ENCODE measurements around the gene AASS.
"Not testable (repeated sequence)": the region's sequence is repeated elsewhere in the genome, so short reads cannot be mapped to it uniquely, and the experiment has no call there.

The AASS gene

DNA sequence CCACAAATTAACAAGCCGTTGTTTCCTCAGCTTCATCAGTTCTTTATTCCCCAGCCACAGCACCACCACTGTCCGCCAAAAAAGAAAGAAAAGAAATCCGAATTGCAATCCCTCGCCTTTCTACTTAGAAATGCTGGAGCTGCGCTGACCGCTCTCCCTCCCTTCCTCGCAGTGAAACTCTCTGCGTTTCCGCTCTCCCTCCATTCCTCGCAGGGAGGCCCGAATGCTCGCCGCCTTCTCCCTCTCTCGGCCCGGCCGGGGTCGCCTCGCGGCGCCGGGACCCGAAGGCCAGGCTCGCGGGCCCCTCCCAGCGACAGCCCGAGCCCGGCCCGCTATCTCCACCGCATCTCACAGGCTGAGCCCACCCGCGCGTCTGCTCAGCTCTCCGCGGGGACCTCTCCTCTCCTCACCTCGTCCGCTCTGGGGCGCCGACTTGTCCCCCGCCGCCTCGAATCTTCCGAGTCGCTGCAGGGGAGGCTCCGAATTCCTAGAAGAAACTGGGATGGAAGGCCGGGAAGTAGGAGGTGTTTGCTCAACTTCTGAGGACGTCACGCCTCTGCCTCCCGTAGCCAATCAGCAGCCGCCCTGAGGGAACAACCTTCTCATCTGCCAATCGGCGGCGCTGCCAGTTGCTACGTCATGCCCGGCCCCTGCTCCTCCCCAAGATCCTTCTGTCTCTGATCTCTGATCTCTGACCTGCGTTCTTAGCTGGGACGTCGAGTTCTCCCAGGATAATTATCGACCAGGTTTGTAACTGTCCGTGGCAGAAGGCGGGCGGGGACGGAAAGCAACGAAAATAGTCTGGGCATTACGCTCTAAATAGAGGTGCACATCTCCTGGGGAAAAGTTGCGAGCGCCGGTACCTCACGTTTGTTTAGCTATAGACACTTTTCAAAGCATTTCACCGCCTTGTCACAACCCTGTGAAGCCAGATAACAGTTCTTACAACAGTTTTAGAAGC is at the start of gene AASS:
TSS of gene AASS (minus strand) at position 499 of the 961 bp plus-strand sequence. CDS start 10,523 bp downstream, outside the sequence.
- Mint-ChIP-seq H3K4me1 (peaks cover 10% of the 10 kb centered on the region), H3K9me3 (peaks cover 3% of the 10 kb centered on the region), H3K27ac (ENCODE audit: low read depth) (peak within 1 kb of the TSS; percentile 91), H3K36me3 (ENCODE audit: insufficient read depth) (peaks cover 6% of the 10 kb centered on the region), H3K27me3 (peaks cover 38% of the 10 kb centered on the region), H3K4me3 (peak within 1 kb of the TSS; percentile 94)
- DNase-seq (ENCODE audit: low spot score in 2 of 2) (peak; percentile 38 to 39), ATAC-seq (replicated peaks; ENCODE audit: extremely low read depth, poor library complexity, severe bottlenecking) (peak; percentile 79)

DNA sequence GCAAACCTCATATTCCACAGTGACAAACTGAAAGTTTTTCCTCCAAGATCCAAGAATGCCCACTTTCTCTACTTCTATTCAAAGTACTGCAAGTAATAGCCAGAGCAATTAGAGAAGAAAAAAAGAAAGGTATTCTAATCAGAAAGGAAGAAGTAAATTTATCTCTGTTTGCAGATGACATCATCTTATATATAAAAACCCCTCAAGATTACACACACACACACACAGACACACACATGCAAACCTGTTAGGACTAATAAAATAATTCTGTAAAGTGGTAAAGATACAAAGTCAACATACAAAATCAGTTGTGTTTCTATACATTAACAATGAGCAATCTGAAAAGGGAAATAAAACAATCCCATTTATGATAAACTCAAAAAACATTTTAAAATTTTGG is 44.7 kb upstream of the AASS start:
- no peak for DNase-seq (ENCODE audit: low spot score in 2 of 2)
- Mint-ChIP-seq H3K4me1 (no peaks in the 10 kb centered on the region), H3K9me3 (peaks cover 25% of the 10 kb centered on the region), H3K27ac (ENCODE audit: low read depth) (no peak overlapping the region), H3K36me3 (ENCODE audit: insufficient read depth) (no peaks in the 10 kb centered on the region), H3K27me3 (no peaks in the 10 kb centered on the region), H3K4me3 (no peak overlapping the region)
- ATAC-seq (replicated peaks; ENCODE audit: extremely low read depth, poor library complexity, severe bottlenecking) = no peak

DNA sequence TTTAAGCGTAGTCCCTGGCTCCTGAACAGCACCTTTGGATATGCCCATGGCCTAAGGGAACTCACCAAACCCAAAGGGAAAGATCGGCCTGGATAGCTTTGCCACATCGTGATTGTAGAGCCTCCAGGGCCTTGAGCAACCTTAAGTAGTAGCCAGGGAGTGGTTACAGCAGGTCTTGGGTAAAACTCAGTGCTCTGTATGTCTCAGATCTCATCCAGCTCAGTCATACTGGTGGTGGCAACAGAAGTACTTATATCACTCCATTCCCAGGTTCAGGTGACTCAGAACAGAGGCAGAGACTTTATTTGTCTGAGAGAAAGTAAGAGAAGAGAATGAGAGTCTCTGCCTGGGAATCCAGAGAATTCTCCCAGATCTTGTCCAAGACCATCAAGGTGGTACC is 39.1 kb upstream of the AASS start:
- ATAC-seq (replicated peaks; ENCODE audit: extremely low read depth, poor library complexity, severe bottlenecking) (no peak), DNase-seq (ENCODE audit: low spot score in 2 of 2) (no peak)
- Mint-ChIP-seq H3K36me3 (ENCODE audit: insufficient read depth) (no peaks in the 10 kb centered on the region), H3K9me3 (peaks cover 25% of the 10 kb centered on the region), H3K27ac (ENCODE audit: low read depth) (no peak overlapping the region), H3K4me3 (no peak overlapping the region), H3K4me1 (no peaks in the 10 kb centered on the region), H3K27me3 (no peaks in the 10 kb centered on the region)

DNA sequence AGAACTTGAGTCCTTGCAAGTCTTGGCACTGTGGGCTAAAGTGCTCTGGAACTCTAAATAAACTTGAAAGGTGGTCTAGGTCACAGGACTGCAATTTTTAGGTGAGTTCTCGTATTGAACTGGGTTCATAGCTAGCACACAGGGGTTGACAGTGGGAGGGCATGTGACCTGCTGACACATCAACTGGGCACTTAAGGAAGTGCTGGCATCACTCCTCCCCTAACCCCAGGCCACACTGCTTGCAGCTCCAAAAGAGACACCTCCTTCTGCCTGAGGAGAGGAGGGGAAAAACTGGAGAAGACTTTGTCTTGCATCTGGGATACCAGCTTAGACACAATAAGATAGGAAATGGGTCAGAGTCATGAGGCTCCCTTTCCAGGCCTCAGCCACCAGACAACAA is 38.0 kb upstream of the AASS start:
- Mint-ChIP-seq H3K27me3 (no peaks in the 10 kb centered on the region), H3K9me3 (peaks cover 25% of the 10 kb centered on the region), H3K4me3 (no peak overlapping the region), H3K36me3 (ENCODE audit: insufficient read depth) (no peaks in the 10 kb centered on the region), H3K4me1 (no peaks in the 10 kb centered on the region), H3K27ac (ENCODE audit: low read depth) (no peak overlapping the region)
- ATAC-seq (replicated peaks; ENCODE audit: extremely low read depth, poor library complexity, severe bottlenecking) = no peak
- DNase-seq (ENCODE audit: low spot score in 2 of 2) = no peak

DNA sequence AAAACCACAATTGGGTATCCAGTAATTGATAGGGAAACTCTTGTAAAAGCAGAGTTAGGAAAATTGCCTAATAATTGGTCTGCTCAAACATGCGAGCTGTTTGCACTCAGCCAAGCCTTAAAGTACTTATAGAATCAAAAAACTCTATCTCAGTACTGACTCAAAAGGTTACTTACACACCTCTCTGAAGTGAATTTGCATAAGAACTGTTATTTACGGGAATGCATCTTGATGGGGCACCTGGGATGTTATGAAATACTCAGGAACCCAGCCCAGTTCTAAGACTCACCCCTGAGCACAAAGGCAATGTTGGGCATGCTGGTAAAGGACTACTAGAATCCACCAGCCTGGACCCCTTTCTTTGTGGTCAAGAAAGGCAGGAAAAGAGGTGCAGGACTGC is 28.1 kb upstream of the AASS start:
- not testable (repeated sequence) for H3K4me1 Mint-ChIP-seq; ATAC-seq (replicated peaks; ENCODE audit: extremely low read depth, poor library complexity, severe bottlenecking); H3K27me3 Mint-ChIP-seq; H3K36me3 Mint-ChIP-seq (ENCODE audit: insufficient read depth); H3K4me3 Mint-ChIP-seq; H3K27ac Mint-ChIP-seq (ENCODE audit: low read depth); H3K9me3 Mint-ChIP-seq; DNase-seq (ENCODE audit: low spot score in 2 of 2)

DNA sequence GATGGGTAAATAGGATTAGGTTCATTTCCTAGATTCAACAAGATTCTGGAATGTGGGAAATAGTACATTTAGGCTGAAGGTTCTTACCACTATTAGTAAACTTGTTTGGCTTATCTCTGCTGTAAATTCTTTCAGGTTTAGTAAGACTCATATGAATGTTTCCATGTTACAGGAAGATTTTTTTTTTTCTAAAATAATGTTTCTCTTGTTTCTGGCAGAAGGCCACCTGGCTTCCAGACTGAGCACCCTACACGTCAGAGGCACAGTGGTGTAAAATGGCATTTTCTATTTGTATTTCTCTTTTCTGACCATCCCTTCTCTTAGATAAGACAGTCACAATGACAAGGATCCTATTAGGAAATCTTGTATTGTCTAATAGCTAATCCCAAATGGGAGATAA is 22.7 kb upstream of the AASS start:
- H3K36me3 Mint-ChIP-seq (ENCODE audit: insufficient read depth) = no peaks in the 10 kb centered on the region
- no peak for ATAC-seq (replicated peaks; ENCODE audit: extremely low read depth, poor library complexity, severe bottlenecking)
- H3K4me1 Mint-ChIP-seq = no peaks in the 10 kb centered on the region
- DNase-seq (ENCODE audit: low spot score in 2 of 2) = no peak
- H3K27ac Mint-ChIP-seq (ENCODE audit: low read depth) = no peak overlapping the region
- no peak overlapping the region for H3K4me3 Mint-ChIP-seq
- H3K27me3 Mint-ChIP-seq = no peaks in the 10 kb centered on the region
- H3K9me3 Mint-ChIP-seq = no peaks in the 10 kb centered on the region

DNA sequence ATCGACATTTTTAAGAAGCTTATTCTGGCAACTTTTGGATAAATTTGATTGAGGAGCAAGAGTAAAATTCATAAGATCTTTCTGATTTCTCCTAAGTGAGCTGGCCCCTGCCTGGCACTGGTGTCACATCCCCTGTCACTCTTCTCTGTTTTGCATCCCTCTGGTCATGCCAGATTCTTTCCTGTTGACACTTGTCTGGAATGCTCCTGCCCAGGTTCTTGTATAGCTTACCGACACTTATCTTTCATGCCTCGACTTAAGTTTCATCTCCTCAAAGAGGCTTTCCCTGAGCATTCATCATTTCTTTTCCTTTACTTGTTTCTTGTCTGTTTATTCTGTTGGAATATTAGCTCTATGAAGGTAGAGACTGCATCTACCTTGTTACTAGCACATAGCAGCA is 22.2 kb upstream of the AASS start:
- Mint-ChIP-seq H3K36me3 (ENCODE audit: insufficient read depth) (no peaks in the 10 kb centered on the region), H3K9me3 (no peaks in the 10 kb centered on the region), H3K4me1 (no peaks in the 10 kb centered on the region), H3K27ac (ENCODE audit: low read depth) (no peak overlapping the region), H3K4me3 (no peak overlapping the region), H3K27me3 (no peaks in the 10 kb centered on the region)
- ATAC-seq (replicated peaks; ENCODE audit: extremely low read depth, poor library complexity, severe bottlenecking) (no peak), DNase-seq (ENCODE audit: low spot score in 2 of 2) (no peak)

DNA sequence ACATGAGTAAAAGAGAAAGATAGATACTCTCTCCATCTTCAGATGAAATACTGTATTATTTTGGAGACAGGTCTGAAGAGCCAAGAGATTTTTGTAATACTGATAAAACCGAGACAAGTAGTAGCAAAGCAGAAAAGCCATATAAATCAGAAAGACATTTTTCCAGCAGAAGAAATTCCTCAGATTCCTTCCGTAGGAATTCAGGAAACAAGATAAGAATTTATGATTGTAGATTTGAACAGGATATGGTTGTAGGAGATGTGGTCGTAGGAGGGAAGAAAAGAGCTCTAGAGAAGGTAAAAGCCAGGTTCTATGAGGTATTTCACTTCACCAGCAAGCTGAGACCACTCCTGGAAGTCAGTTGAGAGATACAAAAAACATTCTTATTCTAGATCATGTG is 17.6 kb upstream of the AASS start:
- H3K27ac Mint-ChIP-seq (ENCODE audit: low read depth) = no peak overlapping the region

DNA sequence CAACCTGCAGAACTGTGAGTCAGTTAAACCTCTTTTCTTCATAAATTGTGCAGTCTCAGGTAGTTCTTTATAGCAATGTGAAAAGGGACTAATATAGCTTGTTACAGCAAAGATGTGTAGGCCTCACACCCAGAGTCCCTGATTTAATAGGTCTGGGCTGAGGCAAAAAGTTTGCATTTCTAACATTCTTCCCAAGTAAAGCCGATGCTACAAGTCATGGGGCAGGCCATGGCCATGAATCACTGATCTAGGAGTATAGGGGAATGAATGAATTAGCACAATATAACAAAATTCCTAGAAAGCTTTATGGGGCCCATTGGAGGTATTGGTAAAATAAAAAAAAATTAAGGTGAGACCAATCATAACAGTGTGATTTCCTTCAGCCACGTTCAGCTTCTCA is 11.5 kb upstream of the AASS start:
- Mint-ChIP-seq H3K27ac (ENCODE audit: low read depth) (no peak overlapping the region), H3K27me3 (no peaks in the 10 kb centered on the region), H3K36me3 (ENCODE audit: insufficient read depth) (peaks cover 2% of the 10 kb centered on the region), H3K9me3 (peaks cover 16% of the 10 kb centered on the region), H3K4me1 (no peaks in the 10 kb centered on the region), H3K4me3 (no peak overlapping the region)
- DNase-seq (ENCODE audit: low spot score in 2 of 2) = no peak
- no peak for ATAC-seq (replicated peaks; ENCODE audit: extremely low read depth, poor library complexity, severe bottlenecking)

More for the DNA sequence above, 17.6 kb upstream of the AASS start:
- no peak for ATAC-seq (replicated peaks; ENCODE audit: extremely low read depth, poor library complexity, severe bottlenecking)
- no peak for DNase-seq (ENCODE audit: low spot score in 2 of 2)
- Mint-ChIP-seq H3K4me1 (no peaks in the 10 kb centered on the region), H3K9me3 (peaks cover 7% of the 10 kb centered on the region), H3K4me3 (no peak overlapping the region), H3K36me3 (ENCODE audit: insufficient read depth) (no peaks in the 10 kb centered on the region), H3K27me3 (no peaks in the 10 kb centered on the region)

DNA sequence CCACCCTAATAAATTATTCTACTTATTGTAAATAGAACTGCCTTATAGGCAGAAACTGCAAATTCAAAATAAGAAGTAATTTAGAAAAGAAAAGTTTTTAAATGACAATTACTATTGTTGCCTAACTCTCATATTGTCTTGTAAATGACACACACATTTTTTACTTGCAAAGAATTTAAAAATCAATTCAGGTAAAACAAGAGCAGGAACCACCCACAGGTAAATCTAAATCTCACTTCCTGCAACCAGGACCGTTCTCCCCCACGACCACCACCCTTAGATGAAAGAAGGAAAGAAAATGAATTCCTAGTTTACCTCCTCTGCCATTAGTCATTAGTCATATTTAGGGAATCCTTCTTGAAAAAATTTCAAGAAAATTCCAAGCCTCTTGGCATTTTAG is 4.8 kb upstream of the AASS start:
- Mint-ChIP-seq H3K27me3 (peaks cover 27% of the 10 kb centered on the region), H3K4me3 (no peak overlapping the region), H3K36me3 (ENCODE audit: insufficient read depth) (peaks cover 6% of the 10 kb centered on the region), H3K4me1 (peaks cover 10% of the 10 kb centered on the region), H3K27ac (ENCODE audit: low read depth) (no peak overlapping the region), H3K9me3 (no peaks in the 10 kb centered on the region)
- ATAC-seq (replicated peaks; ENCODE audit: extremely low read depth, poor library complexity, severe bottlenecking) (no peak), DNase-seq (ENCODE audit: low spot score in 2 of 2) (no peak)

DNA sequence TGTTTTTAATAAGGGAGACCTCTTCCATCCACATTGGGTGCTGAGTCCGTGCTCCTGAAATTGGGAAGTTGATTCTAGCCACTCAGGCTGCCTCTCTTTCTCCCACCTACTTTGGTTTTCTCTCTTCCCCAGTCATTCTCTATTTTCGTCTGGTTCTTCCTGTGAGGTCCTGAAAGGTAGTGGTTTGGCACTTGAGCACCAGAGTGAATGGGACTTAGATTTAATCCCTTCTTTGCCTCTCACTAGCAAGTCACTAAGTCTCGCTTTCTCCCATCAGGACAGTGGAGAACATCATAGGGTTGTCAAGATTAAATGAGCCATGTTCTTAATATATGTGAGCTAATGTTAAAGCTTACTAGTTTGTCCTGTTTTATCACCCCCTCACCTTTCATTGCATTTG is 4.0 kb upstream of the AASS start:
- peaks cover 35% of the 10 kb centered on the region for H3K27me3 Mint-ChIP-seq
- DNase-seq (ENCODE audit: low spot score in 2 of 2) (no peak), ATAC-seq (replicated peaks; ENCODE audit: extremely low read depth, poor library complexity, severe bottlenecking) (no peak)
- H3K9me3 Mint-ChIP-seq = no peaks in the 10 kb centered on the region
- no peak overlapping the region for H3K4me3 Mint-ChIP-seq
- no peak overlapping the region for H3K27ac Mint-ChIP-seq (ENCODE audit: low read depth)
- peaks cover 10% of the 10 kb centered on the region for H3K4me1 Mint-ChIP-seq
- H3K36me3 Mint-ChIP-seq (ENCODE audit: insufficient read depth) = peaks cover 7% of the 10 kb centered on the region

DNA sequence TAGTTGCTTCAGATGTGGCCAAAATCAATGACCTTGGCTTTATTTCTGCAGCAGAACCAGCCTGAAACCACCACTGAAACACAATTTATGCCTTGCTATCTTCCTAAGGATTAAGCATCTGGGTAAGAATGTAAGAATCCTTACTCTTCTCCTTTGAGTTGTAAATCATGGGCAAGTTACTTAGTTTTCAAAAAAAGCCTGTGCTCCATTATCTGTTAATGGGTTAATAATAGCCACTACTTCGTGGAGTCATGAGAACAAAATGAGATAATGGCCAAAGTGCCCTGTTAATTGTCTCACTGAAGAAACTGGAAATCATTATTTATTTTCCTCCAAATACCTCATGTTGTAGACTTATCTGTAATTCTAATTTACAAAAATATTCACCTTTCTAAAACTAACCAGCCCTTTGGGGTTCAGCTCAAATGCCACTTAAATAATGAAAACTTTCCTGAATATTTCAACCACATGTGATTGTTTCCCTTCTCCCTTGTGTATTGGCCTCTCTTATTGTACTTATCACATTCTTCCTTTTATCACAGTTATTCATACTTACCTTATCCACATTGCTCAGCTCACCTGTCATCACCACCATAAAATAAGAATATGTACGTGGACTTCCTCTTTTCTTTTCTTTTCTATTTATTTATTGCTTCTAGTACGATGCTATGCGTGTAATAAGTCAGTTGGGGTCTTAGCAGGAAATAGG is 2.0 kb upstream of the AASS start:
- peak overlapping the region; percentile 1 for H3K4me3 Mint-ChIP-seq
- peaks cover 3% of the 10 kb centered on the region for H3K9me3 Mint-ChIP-seq
- no peak for DNase-seq (ENCODE audit: low spot score in 2 of 2)
- H3K27me3 Mint-ChIP-seq = peaks cover 38% of the 10 kb centered on the region
- ATAC-seq (replicated peaks; ENCODE audit: extremely low read depth, poor library complexity, severe bottlenecking) = no peak
- H3K27ac Mint-ChIP-seq (ENCODE audit: low read depth) = no peak overlapping the region
- peaks cover 10% of the 10 kb centered on the region for H3K4me1 Mint-ChIP-seq
- H3K36me3 Mint-ChIP-seq (ENCODE audit: insufficient read depth) = peaks cover 6% of the 10 kb centered on the region

DNA sequence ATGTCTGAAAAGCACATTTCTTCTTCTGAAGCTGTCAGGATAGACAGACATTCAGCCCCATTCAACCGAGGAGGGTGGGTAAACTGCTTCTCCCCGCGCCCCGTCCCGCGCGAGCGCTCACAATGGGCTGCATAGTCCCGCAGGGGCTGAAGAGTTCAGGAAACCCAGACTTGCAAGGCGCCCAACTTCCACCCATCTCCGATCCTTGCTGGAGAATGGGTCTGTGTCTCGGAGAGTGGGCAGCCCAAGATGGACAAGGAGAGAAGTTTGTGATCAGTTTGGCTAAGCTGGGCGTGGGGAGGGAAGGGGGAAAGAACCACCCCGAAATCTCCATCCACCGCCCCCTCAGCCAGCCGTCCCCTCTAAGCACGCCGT is 686 bp downstream of the AASS start:
- Mint-ChIP-seq H3K27ac (ENCODE audit: low read depth) (no peak overlapping the region), H3K36me3 (ENCODE audit: insufficient read depth) (peaks cover 6% of the 10 kb centered on the region), H3K4me1 (peaks cover 10% of the 10 kb centered on the region), H3K27me3 (peaks cover 37% of the 10 kb centered on the region), H3K9me3 (peaks cover 3% of the 10 kb centered on the region), H3K4me3 (peak overlapping the region; percentile 94)
- ATAC-seq (replicated peaks; ENCODE audit: extremely low read depth, poor library complexity, severe bottlenecking) (peak; percentile 24), DNase-seq (ENCODE audit: low spot score in 2 of 2) (no peak)
